G401 (cell line): ENCODE measurements around the gene TMC8. TPM values are rescaled to one million over a fixed set of nuclear protein-coding genes. Genes with fewer than 3 reads are reported as not detected.
"Not testable (repeated sequence)": the region's sequence is repeated elsewhere in the genome, so short reads cannot be mapped to it uniquely, and the experiment has no call there.

Experiments
- DNase-seq: peaks from one replicate; pipeline ENCODE4 v3.0.0-alpha.2; 2015; ENCODE audit warnings: low spot score
- in situ Hi-C: cut with HindIII; loops from 2 replicates; pipeline ENCODE4 v1.10.0; 2016; ENCODE audit warnings: low sequenced_read_pairs, mixed read lengths
- total RNA-seq: library from RNA; depleted of rRNA; stranded (reverse); fragments of >200 nt; shearing (Covaris generic); gene quantifications from 2 replicates; pipeline ENCODE4 v1.2.3, GENCODE V29; 2014

Gene TMC8
- total RNA-seq, 1 experiment from 2014 or later: 0.14 TPM

DNA sequence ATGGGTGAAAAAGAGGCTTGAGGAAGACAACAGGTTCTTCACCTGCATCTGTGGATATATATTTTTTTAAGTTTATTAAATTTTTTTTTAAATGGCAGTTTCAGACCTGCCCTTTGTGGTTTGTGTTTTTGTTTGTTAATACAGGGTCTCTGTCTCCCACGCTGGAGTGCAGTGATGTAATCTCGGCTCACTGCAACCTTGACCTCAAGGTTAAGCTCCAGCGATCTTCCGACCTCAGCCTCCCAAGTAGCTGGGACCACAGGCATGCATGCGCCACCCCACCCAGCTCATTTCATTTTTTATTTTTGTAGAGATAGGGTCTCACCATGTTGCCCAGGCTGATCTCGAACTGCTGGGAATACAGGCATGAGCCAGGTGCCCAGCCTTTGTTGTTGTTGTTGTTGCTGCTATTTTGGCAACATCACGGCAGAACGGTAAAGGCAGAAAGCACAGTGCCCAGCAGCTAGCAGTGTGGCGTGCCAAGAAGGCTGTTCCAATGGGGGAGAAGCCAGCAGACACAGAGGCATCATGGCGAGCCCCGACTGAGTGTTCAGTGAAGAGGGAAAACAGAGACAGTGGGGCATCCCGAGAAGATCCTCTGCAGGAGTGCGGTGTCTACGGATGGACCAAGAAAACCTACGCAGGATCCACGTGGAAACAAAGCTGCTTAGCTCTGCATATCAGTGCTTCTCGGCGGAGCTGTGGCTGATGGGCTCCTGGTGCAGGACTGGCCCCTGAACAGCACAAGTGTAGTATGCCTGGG, 21.7 kb upstream of the TMC8 start:
- in situ Hi-C loops: no loop called here
- DNase-seq: peak; percentile 91

DNA sequence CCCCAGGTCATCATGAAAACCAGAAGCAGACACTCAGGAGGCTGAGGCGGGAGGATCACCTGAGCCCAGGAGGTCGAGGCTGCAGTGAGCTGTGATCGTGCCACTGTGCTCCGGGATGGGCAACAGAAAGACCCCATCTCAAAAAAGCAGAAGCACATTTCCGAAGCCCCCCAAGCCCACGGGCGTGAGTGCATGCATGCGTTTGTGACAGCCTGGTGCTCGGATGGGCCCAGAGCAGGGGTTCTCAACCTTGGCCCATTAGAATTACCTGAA, 21.1 kb upstream of the TMC8 start:
- DNase-seq: no peak
- in situ Hi-C loops: no loop called here

DNA sequence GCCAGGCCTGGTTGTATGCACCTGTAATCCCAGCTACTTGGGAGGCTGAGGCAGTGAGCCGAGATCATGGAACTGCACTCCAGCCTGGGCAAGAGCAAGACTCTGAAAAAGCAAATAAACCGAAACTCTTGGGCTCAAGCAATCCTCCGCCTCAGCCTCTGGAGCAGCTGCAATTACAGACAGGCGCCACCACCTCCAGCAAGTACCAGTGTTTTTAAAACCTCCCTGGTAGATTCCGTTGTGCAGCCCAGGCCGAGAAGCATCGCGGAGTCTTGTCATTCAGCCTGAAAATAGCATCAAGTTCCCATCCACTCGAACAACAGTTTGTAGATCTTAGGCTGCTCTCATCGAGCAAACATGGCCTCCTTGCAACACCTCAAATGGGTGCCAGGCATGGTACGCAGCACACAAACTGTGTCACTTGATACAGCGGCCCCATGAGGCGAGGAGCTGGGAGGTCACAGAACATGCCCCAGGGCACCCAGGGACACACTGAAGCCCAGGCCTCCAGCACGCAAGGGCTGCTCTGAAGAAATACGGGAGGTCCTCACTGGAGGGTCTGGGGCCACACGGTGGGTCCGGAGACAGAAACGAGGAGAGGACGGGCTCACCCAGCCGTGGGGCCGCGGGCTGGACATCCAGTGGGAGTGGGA, 20.1 kb upstream of the TMC8 start:
- in situ Hi-C loops: no loop called here
- DNase-seq: no peak

DNA sequence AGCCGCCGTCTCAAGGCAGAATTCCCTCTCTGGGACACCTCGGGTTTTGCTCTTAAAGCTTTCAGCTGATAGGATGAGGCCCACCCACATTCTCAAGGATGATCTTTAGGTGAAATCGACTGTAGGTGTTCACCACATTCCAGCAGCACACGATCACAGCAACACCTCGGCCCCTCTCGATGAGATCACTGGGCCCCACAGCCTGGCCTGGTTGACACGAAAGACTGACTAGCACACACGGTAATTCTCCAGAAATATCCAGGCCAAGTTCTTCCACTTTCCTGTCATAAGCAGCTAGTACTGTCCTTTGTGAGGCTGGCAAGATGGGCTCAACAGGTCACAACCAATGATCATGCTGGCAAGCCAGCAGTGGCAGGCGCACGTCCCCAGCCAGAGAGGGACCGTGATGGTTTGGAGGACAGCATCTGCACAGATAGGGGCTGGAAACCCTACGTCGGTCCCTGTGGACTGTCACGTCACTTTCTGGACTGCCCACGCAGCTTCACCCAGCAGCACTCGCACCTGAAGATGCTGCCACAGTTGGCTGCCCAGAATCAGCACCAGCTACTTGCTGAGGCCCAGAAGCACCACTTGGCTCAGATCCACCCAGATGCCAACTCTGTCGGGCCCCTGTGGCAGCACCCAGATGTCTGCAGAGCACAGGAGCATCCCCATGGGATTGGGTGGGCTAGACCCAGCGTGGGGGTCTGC, 19.4 kb upstream of the TMC8 start:
- in situ Hi-C loops: no loop called here

DNA sequence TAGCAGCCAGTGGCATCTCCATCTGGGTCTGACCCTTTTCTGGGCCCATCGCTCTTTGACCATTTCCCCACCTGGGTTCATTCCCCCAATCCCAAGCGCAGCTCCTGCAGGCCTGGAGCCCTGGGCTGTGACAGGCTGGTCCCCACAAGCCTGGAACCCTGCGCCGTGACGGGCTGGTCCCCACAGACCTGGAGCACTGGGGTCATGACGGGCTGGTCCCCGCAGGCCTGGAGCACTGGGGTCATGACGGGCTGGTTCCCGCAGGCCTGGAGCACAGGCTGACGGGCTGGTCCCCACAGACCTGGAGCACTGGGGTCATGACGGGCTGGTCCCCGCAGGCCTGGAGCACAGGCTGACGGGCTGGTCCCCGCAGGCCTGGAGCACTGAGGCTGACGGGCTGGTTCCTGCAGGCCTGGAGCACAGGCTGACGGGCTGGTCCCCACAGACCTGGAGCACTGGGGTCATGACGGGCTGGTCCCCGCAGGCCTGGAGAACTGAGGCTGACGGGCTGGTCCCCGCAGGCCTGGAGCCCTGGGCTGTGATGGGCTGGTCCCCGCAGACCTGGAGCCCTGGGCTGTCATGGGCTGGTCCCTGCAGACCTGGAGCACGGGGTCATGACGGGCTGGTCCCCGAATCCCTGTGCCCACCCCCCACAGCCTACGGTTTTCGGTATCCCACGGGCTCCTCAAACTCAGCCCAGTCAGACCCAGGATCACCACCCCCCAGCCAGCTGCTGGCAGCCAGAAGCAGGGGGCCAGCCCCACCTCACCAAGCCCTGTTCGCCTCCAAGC, 18.6 kb upstream of the TMC8 start:
- no peak for DNase-seq
- in situ Hi-C loops: no loop called here

More for the DNA sequence above, 19.4 kb upstream of the TMC8 start:
- DNase-seq: no peak

DNA sequence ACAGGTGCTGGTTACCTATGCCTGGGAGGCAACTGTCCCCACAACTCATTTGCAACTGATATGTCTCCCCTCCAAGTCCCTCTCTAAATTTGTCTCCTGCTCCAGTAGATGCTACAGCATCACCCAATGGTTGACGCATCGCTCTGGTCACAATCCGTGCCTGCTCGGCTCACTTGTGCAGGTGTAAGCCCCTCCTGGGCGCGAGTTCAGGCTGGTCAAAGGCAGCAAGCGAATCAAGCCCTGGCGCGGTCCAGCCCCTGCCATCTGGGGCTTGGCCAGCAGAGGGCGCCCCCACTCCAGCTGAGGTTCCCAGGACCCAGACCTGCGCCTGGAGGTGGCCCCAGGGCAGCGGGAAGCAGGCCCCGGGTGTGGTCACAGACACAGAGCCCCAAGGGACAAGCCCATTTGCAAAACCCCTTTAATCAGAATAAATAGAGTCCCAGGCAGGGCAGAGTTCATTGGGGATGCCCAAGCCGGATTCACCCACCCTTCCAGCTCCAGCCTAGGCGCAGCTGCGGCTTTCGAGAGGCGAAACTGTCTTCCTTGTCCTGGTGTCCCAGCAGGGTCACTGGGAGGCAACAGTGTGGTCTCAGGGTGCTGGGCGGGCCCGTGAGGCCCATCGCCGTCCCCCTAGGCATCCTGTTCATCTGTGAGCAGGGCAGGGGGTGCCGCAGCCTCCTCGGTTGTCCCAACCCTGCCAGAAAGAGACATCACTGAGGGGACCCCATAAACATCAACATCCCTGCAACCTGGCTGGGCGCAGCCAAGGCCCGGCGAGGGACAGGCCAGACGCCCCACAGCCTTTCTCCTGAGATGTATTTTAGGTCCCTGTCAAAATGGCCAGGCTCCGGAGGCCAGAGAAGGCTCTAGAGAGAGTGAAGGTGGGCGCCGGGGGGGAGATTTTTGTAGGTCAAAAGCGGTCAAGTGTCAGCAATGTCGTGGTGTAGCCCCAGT, 17.8 kb upstream of the TMC8 start:
- in situ Hi-C loops: no loop called here
- DNase-seq: peak; percentile 70

DNA sequence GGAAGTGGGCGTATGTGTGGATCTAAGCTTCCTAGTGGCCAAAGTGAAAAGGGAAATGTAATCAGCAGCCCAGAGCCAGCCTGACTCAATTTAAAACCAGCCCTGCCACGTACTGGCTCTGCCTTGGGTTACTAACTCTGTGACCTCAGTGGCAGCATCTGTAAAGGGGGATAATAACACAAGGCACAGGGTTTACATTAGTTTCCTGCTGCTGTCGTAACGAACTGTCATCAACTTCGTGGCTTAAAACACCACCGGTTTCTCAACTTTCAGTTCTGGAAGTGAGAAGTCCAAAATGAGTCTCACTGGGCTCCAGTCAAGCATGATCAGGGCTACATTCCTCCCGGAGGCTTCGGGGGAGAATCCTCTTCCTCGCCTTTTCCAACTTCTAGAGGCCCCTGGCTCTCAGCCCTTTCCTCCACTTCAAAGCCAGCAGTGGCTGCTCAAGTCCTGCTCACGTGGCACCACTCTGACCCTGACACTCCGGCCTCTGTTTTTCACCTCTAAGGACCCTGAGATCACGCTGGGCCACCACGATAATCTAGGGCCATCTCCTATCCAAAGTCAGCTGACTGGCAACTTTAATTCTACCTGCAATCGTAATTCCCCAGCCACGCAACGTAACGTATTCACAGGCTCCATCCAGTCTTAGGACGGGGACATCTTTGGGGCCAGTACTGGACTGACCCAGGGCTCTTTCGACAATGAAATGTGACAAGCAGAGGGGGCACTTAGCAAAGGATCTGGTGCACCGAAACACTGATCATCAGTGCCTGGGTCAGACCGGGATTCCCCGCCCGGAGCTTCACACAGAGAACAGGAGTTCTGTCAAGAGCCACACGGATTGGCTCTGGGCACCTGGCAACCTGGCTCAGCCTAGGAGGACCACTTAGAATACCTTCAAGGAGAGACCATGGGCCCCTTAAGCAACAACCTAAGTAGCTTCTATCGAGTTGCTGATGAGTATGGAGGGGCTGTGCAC, 16.5 kb upstream of the TMC8 start:
- in situ Hi-C loops: no loop called here
- DNase-seq: no peak

DNA sequence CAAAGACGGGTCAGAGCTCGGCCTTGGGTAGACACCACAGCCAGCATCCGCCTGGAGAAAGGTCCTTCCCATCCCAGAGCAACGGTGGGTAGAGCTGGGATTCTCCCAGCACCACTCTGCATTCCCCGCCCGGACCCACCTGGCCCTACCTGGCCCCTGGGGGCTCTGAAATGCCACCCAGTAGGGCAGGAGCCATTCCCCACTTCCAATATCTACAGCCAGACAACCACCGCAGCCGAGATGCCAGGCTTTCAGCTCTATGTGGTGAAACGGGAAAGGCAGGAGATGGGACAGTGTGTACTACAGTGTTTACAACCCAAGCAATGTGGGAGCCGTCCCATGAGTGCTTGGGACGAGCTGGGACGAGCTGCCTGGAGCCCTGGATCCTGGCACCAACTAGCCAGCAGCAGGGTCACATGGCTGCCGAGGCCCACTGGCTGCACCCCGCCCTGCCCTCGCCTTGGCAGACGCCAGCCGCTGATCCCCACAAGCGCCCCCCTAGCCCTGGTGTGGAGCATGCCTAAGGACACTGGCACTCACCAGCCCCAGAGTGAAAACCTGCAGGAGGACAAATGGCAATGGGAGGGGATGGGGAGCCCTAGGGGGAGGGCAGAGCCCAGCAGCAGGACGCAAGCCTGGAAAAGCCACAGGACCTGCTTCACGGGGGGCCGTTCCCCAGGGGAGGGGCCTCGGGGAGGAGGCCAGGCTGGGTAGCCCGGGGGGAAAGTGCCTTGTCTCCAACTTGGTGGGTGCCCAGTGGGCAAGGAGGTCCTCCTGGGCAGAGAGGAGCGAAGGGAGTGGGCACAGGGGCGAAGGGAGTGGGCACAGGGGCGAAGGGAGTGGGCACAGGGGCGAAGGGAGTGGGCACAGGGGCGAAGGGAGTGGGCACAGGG, 15.5 kb upstream of the TMC8 start:
- in situ Hi-C loops: no loop called here
- no peak for DNase-seq

DNA sequence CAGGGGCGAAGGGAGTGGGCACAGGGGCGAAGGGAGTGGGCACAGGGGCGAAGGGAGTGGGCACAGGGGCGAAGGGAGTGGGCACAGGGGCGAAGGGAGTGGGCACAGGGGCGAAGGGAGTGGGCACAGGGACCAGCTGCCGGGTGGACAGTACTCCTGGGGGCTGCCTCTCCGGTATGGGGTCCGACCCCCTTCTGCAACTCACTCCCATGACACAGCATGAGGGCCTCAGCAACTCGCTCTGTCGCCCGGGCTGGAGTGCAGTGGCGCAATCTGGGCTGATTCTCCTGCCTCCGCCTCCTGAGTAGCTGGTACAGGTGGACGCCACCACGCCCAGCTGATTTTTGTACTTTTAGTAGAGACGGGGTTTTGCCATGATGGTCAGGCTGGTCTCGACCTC, 14.8 kb upstream of the TMC8 start:
- in situ Hi-C loops, DNase-seq: not testable (repeated sequence)

DNA sequence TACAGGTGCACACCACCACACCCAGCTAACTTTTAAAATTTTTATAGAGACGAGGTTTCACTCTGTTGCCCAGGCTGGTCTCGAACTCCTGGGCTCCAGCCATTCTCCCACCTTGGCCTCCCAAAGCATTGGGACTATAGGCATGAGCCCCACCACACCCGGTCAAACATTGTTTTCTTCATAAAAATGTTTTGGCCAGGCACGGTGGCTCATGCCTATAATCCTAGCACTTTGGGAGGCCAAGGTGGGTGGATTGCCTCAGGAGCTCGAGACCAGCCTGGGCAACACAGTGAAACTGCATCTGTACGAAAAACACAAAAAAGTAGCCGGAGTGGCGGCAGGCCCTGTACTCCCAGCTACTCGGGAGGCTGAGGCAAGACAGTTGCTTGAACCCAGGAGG, 14.2 kb upstream of the TMC8 start:
- no peak for DNase-seq
- in situ Hi-C loops: no loop called here

DNA sequence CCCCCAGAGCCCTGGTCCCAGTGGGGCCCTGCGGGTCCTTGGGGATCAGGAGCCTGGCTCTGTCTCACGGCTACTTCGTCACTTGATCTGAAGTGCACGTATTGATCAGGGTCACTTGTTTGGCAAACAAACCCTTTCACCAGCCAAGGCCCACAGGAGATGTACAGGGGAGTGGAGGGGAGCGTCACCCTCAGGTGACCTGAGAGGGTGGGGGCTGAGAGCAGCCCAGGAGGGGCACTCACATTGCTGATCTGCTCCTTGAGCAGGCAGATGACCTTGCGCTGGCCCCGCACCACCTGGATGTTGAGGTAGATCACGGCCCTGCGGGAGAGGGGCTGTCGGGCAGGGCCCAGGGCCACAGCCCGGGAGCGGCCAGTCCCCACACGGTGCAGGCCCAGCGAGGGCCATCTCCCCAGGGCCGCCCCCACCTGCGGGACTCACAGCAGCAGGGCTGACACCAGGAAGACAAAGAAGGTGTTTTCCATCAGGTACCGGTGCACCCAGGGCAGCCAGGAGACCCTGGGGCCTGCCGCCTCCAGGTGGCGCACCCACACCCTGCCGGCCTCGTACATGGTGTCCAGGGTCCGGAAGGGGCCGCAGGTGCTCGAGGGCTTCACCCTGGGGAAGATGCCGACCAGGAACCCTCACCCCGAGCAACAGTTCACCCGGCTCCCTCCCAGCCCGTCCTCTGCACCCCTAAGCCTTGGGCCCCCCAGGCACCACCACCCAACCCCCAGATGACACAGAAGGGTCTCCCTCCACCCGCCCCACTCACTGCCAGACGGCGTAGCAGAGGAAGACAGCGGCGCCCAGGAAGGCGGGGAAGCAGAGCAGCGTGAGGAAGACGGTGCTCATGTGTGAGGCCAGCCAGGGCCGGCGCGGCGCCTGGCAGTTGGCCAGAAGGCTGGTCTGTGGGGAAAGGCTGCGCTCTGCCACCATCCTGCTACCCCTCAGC, 13.3 kb upstream of the TMC8 start:
- DNase-seq: no peak
- in situ Hi-C loops: no loop called here

DNA sequence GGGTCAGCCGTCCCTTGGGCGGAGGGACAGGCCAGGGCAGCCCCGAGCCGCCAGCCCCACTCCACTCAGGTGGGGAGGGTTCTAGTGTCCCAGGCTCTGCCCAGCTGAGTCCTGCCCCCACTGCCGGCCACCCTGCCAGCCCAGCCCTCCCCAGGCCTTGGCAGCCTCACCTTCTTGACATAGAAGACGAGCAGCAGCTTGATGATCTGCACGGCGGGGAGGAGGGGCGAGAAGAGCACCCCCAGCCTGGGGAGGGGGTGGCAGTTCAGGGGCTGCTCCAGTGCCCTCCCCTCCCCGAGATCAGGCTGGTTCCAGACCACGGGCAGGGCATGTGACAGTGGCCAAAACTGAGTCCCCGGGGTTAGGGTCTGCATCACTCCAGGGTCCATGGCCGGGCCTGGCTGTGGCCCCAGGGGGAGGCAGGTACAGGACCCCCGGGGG, 11.8 kb upstream of the TMC8 start:
- in situ Hi-C loops: no loop called here
- DNase-seq: no peak

DNA sequence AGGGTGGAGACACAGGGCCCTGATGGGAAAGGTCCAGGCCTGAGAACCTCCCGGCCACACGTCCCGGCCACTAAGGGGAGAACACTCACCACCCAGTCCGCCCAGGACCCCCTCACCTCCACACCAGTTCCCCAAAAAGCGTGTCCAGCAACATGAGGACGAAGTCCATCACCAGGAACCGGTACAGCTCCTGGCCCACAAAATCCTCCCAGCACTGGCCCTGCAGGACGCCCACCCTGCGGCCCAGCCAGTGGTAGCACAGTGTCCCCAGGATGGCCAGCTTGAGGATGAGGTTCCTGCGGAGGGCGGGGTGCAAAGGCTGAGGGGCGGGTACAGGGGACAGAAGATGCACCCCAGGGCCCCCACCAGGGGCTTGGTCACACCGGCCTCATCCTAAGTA, 10.0 kb upstream of the TMC8 start:
- DNase-seq: no peak
- in situ Hi-C loops: no loop called here

DNA sequence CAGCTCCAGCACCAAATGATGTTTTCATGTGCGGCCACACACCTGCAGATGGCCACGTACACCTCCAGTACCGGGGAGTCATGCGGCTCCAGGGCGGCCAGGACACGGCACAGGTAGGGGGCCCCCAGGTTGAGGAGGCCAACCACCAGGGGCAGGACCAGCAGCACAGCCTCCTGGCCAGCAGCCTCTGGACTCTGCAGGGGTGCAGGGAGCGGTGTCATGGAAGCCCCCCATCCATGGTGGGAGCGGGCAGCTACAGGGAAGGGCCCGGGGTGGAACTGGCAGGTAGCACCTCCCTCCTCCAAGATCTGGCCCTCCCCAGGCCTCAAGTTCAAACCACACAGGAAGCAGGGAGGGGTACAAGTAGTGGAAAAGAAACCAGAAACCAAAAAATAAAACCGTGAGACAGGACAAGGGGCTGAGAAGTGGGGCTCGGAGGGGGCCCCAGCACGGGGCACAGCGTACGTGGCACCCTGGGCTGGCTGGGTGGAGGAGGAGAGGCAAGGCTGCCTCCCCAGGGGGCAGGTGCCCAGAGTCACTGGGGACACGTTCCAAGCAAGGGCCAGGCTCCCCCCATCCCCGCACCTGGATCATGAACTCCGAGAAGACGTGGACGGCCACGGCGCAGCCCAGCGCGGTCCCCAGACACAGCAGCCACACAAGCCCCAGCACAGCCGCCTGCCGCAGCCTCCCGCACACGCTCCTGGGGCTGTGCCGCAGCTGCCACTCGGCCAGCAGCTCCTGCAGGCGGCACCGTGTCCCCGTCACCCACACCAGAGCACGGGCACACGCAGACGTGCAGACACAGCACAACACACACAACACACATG, 9.4 kb upstream of the TMC8 start:
- in situ Hi-C loops: no loop called here
- no peak for DNase-seq

DNA sequence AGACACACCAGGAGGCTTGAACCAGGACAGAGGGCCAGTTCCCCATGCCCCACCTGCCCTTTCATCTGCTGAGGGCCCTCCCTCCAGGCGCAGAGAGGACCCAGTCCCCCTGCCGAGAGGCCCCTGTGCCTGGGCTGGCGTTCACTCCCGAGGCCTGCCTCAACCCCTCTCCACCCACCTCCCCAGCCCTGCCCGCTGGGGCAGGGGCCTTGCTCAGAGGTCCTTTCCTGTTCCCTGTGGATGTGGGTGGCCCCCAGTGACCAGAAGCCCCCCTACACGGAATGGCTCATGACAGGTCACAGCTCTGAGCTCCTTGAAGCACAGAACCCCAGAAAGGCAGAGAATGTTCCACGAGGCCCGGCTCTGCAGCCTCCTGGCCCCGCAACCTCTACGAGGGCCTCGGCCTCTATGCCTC, 8.8 kb upstream of the TMC8 start:
- in situ Hi-C loops: no loop called here

More for the DNA sequence above, 8.8 kb upstream of the TMC8 start:
- no peak for DNase-seq
